GM23338 (cell line): ENCODE data around the gene PRDM5. TPM values are rescaled to one million over a fixed set of nuclear protein-coding genes. Genes with fewer than 3 reads are reported as not detected.
A peak's percentile ranks its signal among the peaks of the same experiment; 100 is the strongest.

Source experiments
- ATAC-seq: fragments of 200-7000 bp; cut with Tn5 transposase; 3 replicates; pipeline ENCODE4 v1.9.1; 2020
- DNase-seq: peaks from one replicate; pipeline ENCODE4 v3.0.0-alpha.2; 2015; ENCODE audit warnings: low spot score
- H2AFZ ChIP-seq: fragments of 200-600 bp; sonication (generic); 2 replicates; pipeline ENCODE4 v1.8.0; 2016; ENCODE audit warnings: antibody characterized with exemption, mild to moderate bottlenecking, moderate library complexity
- H3F3A ChIP-seq: fragments of 200-600 bp; sonication (generic); replicated peaks from 2 replicates; pipeline ENCODE4 v1.8.0; 2017; ENCODE audit warnings: antibody characterized with exemption, mixed run types, low read depth
- H3K27ac ChIP-seq: fragments of 200-600 bp; sonication (generic); 2 replicates; pipeline ENCODE4 v1.6.1; 2016; ENCODE audit warnings: low read depth
- H3K27me3 ChIP-seq: fragments of 200-600 bp; sonication (generic); 2 replicates; pipeline ENCODE4 v1.8.0; 2016; ENCODE audit warnings: mild to moderate bottlenecking, mixed run types, moderate library complexity; ENCODE audit not compliant: insufficient read depth
- H3K36me3 ChIP-seq: fragments of 200-600 bp; sonication (generic); 2 replicates; pipeline ENCODE4 v1.8.0; 2016; ENCODE audit warnings: mild to moderate bottlenecking; ENCODE audit not compliant: insufficient read depth
- H3K4me1 ChIP-seq: fragments of 200-600 bp; sonication (generic); 2 replicates; pipeline ENCODE4 v1.8.0; 2016; ENCODE audit warnings: mild to moderate bottlenecking, moderate library complexity; ENCODE audit not compliant: insufficient read depth
- H3K4me2 ChIP-seq: fragments of 200-600 bp; sonication (generic); 2 replicates; pipeline ENCODE4 v1.7.1; 2017; ENCODE audit warnings: mixed run types
- H3K4me3 ChIP-seq: fragments of 200-600 bp; sonication (generic); 2 replicates; pipeline ENCODE4 v1.6.1; 2016; ENCODE audit warnings: mixed run types
- H3K79me2 ChIP-seq: fragments of 200-600 bp; sonication (generic); replicated peaks from 2 replicates; pipeline ENCODE4 v1.8.0; 2017; ENCODE audit warnings: mild to moderate bottlenecking; ENCODE audit not compliant: insufficient read depth
- H3K9me2 ChIP-seq: fragments of 200-600 bp; sonication (generic); 2 replicates; pipeline ENCODE4 v1.8.0; 2017; ENCODE audit not compliant: insufficient read depth
- H4K20me1 ChIP-seq: fragments of 200-600 bp; sonication (generic); replicated peaks from 2 replicates; pipeline ENCODE4 v1.8.0; 2017; ENCODE audit warnings: mild to moderate bottlenecking; ENCODE audit not compliant: insufficient read depth
- H3K27ac Mint-ChIP-seq: 2 replicates; pipeline ENCODE4 v1.8.0; 2020; ENCODE audit warnings: inconsistent platforms, mild to moderate bottlenecking, moderate library complexity, mixed read lengths
- H3K27me3 Mint-ChIP-seq: 3 replicates; pipeline ENCODE4 v1.8.0; 2022; ENCODE audit warnings: low read depth, mild to moderate bottlenecking, moderate library complexity, mixed read lengths, inconsistent platforms; ENCODE audit not compliant: insufficient read depth, poor library complexity
- H3K36me3 Mint-ChIP-seq: 3 replicates; pipeline ENCODE4 v1.8.0; 2021; ENCODE audit warnings: low read depth, mild to moderate bottlenecking, inconsistent platforms, moderate library complexity, mixed read lengths
- H3K4me1 Mint-ChIP-seq: 3 replicates; pipeline ENCODE4 v1.8.0; 2020; ENCODE audit warnings: mild to moderate bottlenecking, inconsistent platforms, mixed read lengths
- H3K4me3 Mint-ChIP-seq: 3 replicates; pipeline ENCODE4 v1.8.0; 2021; ENCODE audit warnings: moderate library complexity, mild to moderate bottlenecking, inconsistent platforms, mixed read lengths
- H3K9me3 Mint-ChIP-seq: 3 replicates; pipeline ENCODE4 v1.8.0; 2020; ENCODE audit warnings: moderate library complexity, mild to moderate bottlenecking, inconsistent platforms, mixed read lengths
- CREB1 ChIP-seq: fragments of 250-450 bp; sonication (Bioruptor Pico); IDR thresholded peaks from 2 replicates; pipeline ENCODE4 v1.5.0; 2020; ENCODE audit warnings: low read depth, mild to moderate bottlenecking, moderate library complexity
- EZH2phosphoT487 ChIP-seq: fragments of 200-600 bp; sonication (generic); IDR thresholded peaks from one replicate; pipeline ENCODE4 v1.8.1; 2018; ENCODE audit warnings: antibody characterized with exemption; ENCODE audit not compliant: unreplicated experiment
- POLR2AphosphoS5 ChIP-seq: IDR thresholded peaks from 2 replicates; pipeline ENCODE4 v1.6.1; 2016; ENCODE audit warnings: antibody characterized with exemption, low read depth
- ZNF114 ChIP-seq: fragments of 250-450 bp; sonication (Bioruptor Pico); IDR thresholded peaks from 2 replicates; pipeline ENCODE4 v1.5.0; 2020; ENCODE audit warnings: mild to moderate bottlenecking, moderate library complexity
- ZNF331 ChIP-seq: fragments of 250-450 bp; sonication (Bioruptor Pico); IDR thresholded peaks from 2 replicates; pipeline ENCODE4 v1.5.0; 2020; ENCODE audit warnings: low read depth, mild to moderate bottlenecking, moderate library complexity
- polyA plus RNA-seq: library from polyadenylated mRNA; unstranded; fragments of >200 nt; fragmentation: Nextera tagmentation; extraction: Ambion mirVana; gene quantifications from 2 replicates; pipeline ENCODE4 v1.2.1, GENCODE V29; 2016
- total RNA-seq: library from RNA; depleted of rRNA; stranded (reverse); fragments of >200 nt; shearing (Covaris generic); gene quantifications from 2 replicates; pipeline ENCODE4 v1.2.3, GENCODE V29; 2014
- TF ChIP-seq, protein P1 (sequence below): IDR thresholded peaks from one replicate; pipeline ENCODE4 v1.6.1; 2018; ENCODE audit warnings: antibody characterized with exemption; ENCODE audit not compliant: unreplicated experiment
- TF ChIP-seq, protein P2 (sequence below), 2 experiments: fragments of 200-600 bp in 1 of 2; sonication (generic) in 1 of 2; conservative IDR thresholded peaks; 2 replicates each; pipeline versions ENCODE4 v1.5.1 to v1.6.1; 2016 to 2017; ENCODE audit warnings: antibody characterized with exemption in 2 of 2, low read depth in 2 of 2, mild to moderate bottlenecking in 2 of 2, moderate library complexity in 1 of 2
- TF ChIP-seq, protein P3 (sequence below): IDR thresholded peaks from 2 replicates; pipeline ENCODE4 v1.6.1; 2016; ENCODE audit warnings: antibody characterized with exemption

Gene PRDM5
- total and polyA plus RNA-seq, 2 experiments from 2014 or later, result 11.2 to 40.4 TPM

DNA sequence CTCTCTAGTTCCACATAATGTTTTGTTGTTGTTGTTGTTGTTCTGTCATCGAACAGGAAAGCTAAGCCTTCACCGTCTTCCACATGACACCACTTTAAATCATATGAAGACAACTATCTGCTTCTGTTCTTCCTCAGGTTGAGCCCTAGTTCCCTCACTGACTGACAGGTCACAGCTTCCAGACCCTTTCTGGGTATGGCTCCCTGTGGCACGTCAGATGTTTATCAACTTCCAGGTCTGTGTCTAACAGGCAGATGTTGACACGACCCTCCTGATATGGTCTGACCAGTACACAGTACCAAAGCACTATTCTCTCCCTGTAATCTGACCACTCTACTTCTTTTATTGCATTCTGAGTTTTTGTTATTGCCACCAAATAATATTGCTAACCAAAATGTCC is 51.4 kb downstream of the PRDM5 start (continued):
- TF ChIP-seq CREB1 (no peak), EZH2phosphoT487 (no peak), ZNF114 (no peak), ZNF331 (CRISPR knock-in tag) (no peak)
- TF ChIP-seq, protein P1, sequence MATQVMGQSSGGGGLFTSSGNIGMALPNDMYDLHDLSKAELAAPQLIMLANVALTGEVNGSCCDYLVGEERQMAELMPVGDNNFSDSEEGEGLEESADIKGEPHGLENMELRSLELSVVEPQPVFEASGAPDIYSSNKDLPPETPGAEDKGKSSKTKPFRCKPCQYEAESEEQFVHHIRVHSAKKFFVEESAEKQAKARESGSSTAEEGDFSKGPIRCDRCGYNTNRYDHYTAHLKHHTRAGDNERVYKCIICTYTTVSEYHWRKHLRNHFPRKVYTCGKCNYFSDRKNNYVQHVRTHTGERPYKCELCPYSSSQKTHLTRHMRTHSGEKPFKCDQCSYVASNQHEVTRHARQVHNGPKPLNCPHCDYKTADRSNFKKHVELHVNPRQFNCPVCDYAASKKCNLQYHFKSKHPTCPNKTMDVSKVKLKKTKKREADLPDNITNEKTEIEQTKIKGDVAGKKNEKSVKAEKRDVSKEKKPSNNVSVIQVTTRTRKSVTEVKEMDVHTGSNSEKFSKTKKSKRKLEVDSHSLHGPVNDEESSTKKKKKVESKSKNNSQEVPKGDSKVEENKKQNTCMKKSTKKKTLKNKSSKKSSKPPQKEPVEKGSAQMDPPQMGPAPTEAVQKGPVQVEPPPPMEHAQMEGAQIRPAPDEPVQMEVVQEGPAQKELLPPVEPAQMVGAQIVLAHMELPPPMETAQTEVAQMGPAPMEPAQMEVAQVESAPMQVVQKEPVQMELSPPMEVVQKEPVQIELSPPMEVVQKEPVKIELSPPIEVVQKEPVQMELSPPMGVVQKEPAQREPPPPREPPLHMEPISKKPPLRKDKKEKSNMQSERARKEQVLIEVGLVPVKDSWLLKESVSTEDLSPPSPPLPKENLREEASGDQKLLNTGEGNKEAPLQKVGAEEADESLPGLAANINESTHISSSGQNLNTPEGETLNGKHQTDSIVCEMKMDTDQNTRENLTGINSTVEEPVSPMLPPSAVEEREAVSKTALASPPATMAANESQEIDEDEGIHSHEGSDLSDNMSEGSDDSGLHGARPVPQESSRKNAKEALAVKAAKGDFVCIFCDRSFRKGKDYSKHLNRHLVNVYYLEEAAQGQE, result no peak

DNA sequence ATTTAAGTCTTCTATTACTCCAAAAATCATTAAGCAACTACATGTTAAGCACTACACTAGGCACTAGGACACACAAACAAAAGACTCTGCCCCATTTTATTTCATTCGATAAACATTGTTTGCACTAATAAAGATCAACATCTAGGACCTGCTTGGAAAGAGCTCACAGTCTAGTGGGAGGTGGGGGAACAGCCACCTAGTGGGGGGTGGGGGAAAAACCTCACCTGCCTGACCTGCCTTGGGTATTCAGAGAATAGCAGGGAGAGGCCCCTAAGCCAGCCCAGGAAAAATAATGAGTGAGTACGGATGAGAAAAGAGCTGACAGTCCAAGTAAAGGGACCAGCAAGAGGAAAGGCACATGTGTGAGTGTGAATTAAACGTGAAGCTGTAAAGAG is 52.2 kb downstream of the PRDM5 start:
- TF ChIP-seq, protein P2, sequence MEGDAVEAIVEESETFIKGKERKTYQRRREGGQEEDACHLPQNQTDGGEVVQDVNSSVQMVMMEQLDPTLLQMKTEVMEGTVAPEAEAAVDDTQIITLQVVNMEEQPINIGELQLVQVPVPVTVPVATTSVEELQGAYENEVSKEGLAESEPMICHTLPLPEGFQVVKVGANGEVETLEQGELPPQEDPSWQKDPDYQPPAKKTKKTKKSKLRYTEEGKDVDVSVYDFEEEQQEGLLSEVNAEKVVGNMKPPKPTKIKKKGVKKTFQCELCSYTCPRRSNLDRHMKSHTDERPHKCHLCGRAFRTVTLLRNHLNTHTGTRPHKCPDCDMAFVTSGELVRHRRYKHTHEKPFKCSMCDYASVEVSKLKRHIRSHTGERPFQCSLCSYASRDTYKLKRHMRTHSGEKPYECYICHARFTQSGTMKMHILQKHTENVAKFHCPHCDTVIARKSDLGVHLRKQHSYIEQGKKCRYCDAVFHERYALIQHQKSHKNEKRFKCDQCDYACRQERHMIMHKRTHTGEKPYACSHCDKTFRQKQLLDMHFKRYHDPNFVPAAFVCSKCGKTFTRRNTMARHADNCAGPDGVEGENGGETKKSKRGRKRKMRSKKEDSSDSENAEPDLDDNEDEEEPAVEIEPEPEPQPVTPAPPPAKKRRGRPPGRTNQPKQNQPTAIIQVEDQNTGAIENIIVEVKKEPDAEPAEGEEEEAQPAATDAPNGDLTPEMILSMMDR (conservative IDR thresholded peaks at IDR 0.05; ENCODE audit: low read depth in 2 of 2), result peak; percentile 56 to 68
- TF ChIP-seq POLR2AphosphoS5, result no peak
- ATAC-seq (peak; percentile 93), DNase-seq (peak; percentile 69)
- Histone ChIP-seq H3F3A (no peaks in the 10 kb centered on the region), H3K27me3 (no peaks in the 10 kb centered on the region), H3K27ac (no peak overlapping the region), H4K20me1 (no peaks in the 10 kb centered on the region), H3K4me3 (no peak overlapping the region), H3K4me2 (no peak overlapping the region), H3K9me2 (0 out of 2 replicates have a peak, but pooled peaks cover 3% of the 10 kb centered on the region), H3K4me1 (peaks cover 33% of the 10 kb centered on the region), H2AFZ (no peak overlapping the region), H3K36me3 (no peaks in the 10 kb centered on the region), H3K79me2 (0 out of 2 replicates have a peak, but pooled peaks cover 6% of the 10 kb centered on the region)
- Mint-ChIP-seq H3K27me3 (peaks cover 3% of the 10 kb centered on the region), H3K36me3 (no peaks in the 10 kb centered on the region), H3K4me3 (no peak overlapping the region), H3K27ac (peak overlapping the region; percentile 53; the same call in 1 of the 2 replicates), H3K4me1 (peaks cover 41% of the 10 kb centered on the region), H3K9me3 (no peaks in the 10 kb centered on the region)

DNA sequence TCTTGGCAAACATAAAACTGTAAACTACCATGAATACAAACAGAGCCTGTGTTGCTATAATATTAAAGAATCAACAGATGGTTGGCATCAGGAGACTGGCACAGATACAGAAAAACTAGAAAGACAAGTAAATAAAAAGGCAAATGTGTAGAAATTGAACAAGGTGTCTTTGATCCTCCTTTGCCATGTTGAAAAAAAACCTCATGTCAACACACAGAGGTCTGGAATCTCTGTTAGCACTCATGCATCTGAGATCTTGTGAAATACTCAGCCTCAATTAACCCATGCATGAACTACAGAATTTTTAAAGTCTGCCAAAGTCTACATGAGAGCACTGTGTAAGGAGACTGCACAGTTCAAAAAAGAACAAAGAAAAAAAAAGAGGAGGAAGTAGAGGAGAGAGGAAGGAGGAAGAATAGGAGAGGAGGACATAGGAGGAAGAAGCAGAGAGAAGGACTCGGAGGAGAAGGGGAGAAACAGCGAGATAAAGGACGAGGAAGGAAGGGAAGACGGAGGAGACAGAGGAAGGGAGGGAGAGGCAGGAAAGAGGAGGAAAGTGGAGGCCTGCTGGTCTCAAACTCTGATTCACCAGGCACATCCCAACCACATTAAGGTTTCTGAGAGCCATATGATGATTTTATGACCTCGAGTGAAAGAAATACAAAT is 52.8 kb downstream of the PRDM5 start:
- no peak overlapping the region; the same call in 1 of the 2 replicates for H3K27ac Mint-ChIP-seq
- Histone ChIP-seq H3K9me2 (0 out of 2 replicates have a peak, but pooled peaks cover 3% of the 10 kb centered on the region), H3K4me3 (no peak overlapping the region), H3K4me2 (no peak overlapping the region), H3K27ac (no peak overlapping the region), H3K27me3 (no peaks in the 10 kb centered on the region), H3K36me3 (no peaks in the 10 kb centered on the region), H3F3A (no peaks in the 10 kb centered on the region), H3K79me2 (0 out of 2 replicates have a peak, but pooled peaks cover 7% of the 10 kb centered on the region), H4K20me1 (no peaks in the 10 kb centered on the region), H3K4me1 (peaks cover 30% of the 10 kb centered on the region), H2AFZ (no peak overlapping the region)
- H3K9me3 Mint-ChIP-seq, result no peaks in the 10 kb centered on the region
- DNase-seq (no peak), ATAC-seq (no peak)
- peaks cover 35% of the 10 kb centered on the region for H3K4me1 Mint-ChIP-seq
- no peaks in the 10 kb centered on the region for H3K36me3 Mint-ChIP-seq
- H3K4me3 Mint-ChIP-seq, result no peak overlapping the region
- peaks cover 3% of the 10 kb centered on the region for H3K27me3 Mint-ChIP-seq
- TF ChIP-seq, protein P3, sequence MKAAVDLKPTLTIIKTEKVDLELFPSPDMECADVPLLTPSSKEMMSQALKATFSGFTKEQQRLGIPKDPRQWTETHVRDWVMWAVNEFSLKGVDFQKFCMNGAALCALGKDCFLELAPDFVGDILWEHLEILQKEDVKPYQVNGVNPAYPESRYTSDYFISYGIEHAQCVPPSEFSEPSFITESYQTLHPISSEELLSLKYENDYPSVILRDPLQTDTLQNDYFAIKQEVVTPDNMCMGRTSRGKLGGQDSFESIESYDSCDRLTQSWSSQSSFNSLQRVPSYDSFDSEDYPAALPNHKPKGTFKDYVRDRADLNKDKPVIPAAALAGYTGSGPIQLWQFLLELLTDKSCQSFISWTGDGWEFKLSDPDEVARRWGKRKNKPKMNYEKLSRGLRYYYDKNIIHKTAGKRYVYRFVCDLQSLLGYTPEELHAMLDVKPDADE, result no peak
- TF ChIP-seq, protein P1, result no peak
- TF ChIP-seq EZH2phosphoT487, result no peak
- TF ChIP-seq, protein P2 (conservative IDR thresholded peaks at IDR 0.05; ENCODE audit: low read depth in 2 of 2), result no peak
- TF ChIP-seq ZNF114, result no peak
